A549 (cell line): Measurements from ENCODE around the gene MMD. TPM values are rescaled to one million over a fixed set of nuclear protein-coding genes. Genes with fewer than 3 reads are reported as not detected.

Experiments
- ATAC-seq, 2 experiments: fragments of 200-7000 bp in 1 of 2; fragments of >200 bp in 1 of 2; cut with Nextera tagmentation in 1 of 2; cut with Tn5 transposase in 1 of 2; 3 replicates each; pipeline versions ENCODE4 v1.8.0 to v1.9.1; 2018 to 2020; ENCODE audit warnings: mild to moderate bottlenecking in 1 of 2, moderate library complexity in 1 of 2
- CTCF ChIA-PET: fragments of 300-600 bp; sonication (Branson Sonifier 250); formaldehyde crosslinking; extraction: SDS; loops from one replicate; lab custom pipeline; 2021; ENCODE audit warnings: antibody characterized with exemption, inconsistent platforms; lab: Yijun Ruan, JAX
- POLR2A ChIA-PET: fragments of 350-600 bp; formaldehyde crosslinking; extraction: SDS; loops from one replicate; lab custom pipeline; 2021; ENCODE audit warnings: antibody characterized with exemption, inconsistent platforms; lab: Yijun Ruan, JAX
- DNase-seq, 2 experiments: peaks; one replicate each; pipeline versions ENCODE4 v3.0.0 to v3.0.0-alpha.2; 2011 to 2016; ENCODE audit warnings: low read depth in 1 of 2, low spot score in 1 of 2
- FAIRE-seq: peaks from 2 replicates; lab custom pipeline; 2011; peaks lifted over from hg19 to GRCh38; lab: Jason Lieb, UNC
- H3K27ac ChIP-seq, 2 experiments: fragments of >200 bp; sonication (Bioruptor Twin); formaldehyde crosslinking; 3 replicates each; pipeline ENCODE4 v1.5.1; 2016 to 2017
- H3K4me1 ChIP-seq: fragments of >200 bp; sonication (Bioruptor Twin); formaldehyde crosslinking; 3 replicates; pipeline ENCODE4 v1.6.1; 2016
- H3K4me2 ChIP-seq: fragments of >200 bp; sonication (Bioruptor Twin); formaldehyde crosslinking; 3 replicates; pipeline ENCODE4 v1.6.1; 2016
- H3K4me3 ChIP-seq: fragments of >200 bp; sonication (Bioruptor Twin); formaldehyde crosslinking; 3 replicates; pipeline ENCODE4 v1.5.1; 2016
- H3K9me3 ChIP-seq: fragments of >200 bp; sonication (Bioruptor Twin); formaldehyde crosslinking; 3 replicates; pipeline ENCODE4 v1.6.1; 2016
- CBX2 ChIP-seq: fragments of 200-600 bp; sonication (generic); IDR thresholded peaks from 2 replicates; pipeline ENCODE4 v1.6.1; 2016; ENCODE audit warnings: low read depth, mild to moderate bottlenecking, borderline replicate concordance
- CHD4 ChIP-seq: fragments of 200-600 bp; sonication (generic); IDR thresholded peaks from 2 replicates; pipeline ENCODE4 v1.6.1; 2016; ENCODE audit warnings: antibody characterized with exemption, mild to moderate bottlenecking, borderline replicate concordance
- EP300 ChIP-seq, 2 experiments: fragments of >200 bp; sonication (Bioruptor Twin); formaldehyde crosslinking; IDR thresholded peaks; 2 replicates in 1 of 2; 3 replicates in 1 of 2; pipeline ENCODE4 v1.6.1; 2016 to 2017
- FOXS1 ChIP-seq: fragments of 250-450 bp; sonication (Bioruptor Pico); IDR thresholded peaks from 2 replicates; pipeline ENCODE4 v1.5.0; 2020; ENCODE audit warnings: mild to moderate bottlenecking, moderate library complexity
- GATA3 ChIP-seq: IDR thresholded peaks from 2 replicates; pipeline ENCODE4 v1.6.1; 2012; ENCODE audit warnings: borderline replicate concordance
- JUN ChIP-seq, 2 experiments: fragments of >200 bp; sonication (Bioruptor Twin); formaldehyde crosslinking; IDR thresholded peaks; 2 replicates in 1 of 2; 3 replicates in 1 of 2; pipeline ENCODE4 v1.6.1; 2016 to 2017
- KDM5A ChIP-seq: fragments of 200-600 bp; sonication (generic); IDR thresholded peaks from 2 replicates; pipeline ENCODE4 v1.6.1; 2016; ENCODE audit warnings: antibody characterized with exemption, mild to moderate bottlenecking
- NFE2L2 ChIP-seq: fragments of 150-350 bp; conservative IDR thresholded peaks from 2 replicates; pipeline ENCODE4 v1.6.1; 2014; ENCODE audit warnings: low read length
- NR3C1 ChIP-seq: fragments of >200 bp; sonication (Bioruptor Twin); formaldehyde crosslinking; IDR thresholded peaks from 3 replicates; pipeline ENCODE4 v1.6.1; 2017
- POLR2AphosphoS2 ChIP-seq: conservative IDR thresholded peaks from 2 replicates; pipeline ENCODE4 v1.6.1; 2012; ENCODE audit warnings: low read length, improper control_type of control experiment, inconsistent platforms
- RAD21 ChIP-seq, 2 experiments: fragments of >200 bp in 1 of 2; sonication (Bioruptor Twin) in 1 of 2; formaldehyde crosslinking in 1 of 2; IDR thresholded peaks in 1 of 2; conservative IDR thresholded peaks in 1 of 2; 2 replicates in 1 of 2; 3 replicates in 1 of 2; pipeline ENCODE4 v1.6.1; 2012 to 2018; ENCODE audit warnings: inconsistent platforms in 1 of 2
- TFCP2L1 ChIP-seq: fragments of 250-450 bp; sonication (Bioruptor Pico); IDR thresholded peaks from 2 replicates; pipeline ENCODE4 v1.5.0; 2021; ENCODE audit warnings: mild to moderate bottlenecking
- ZFP36 ChIP-seq: fragments of 450-650 bp; IDR thresholded peaks from 2 replicates; pipeline ENCODE4 v1.6.1; 2014; ENCODE audit warnings: borderline replicate concordance; ENCODE audit not compliant: partially characterized antibody
- ZNF302 ChIP-seq: fragments of 250-450 bp; sonication (Bioruptor Pico); IDR thresholded peaks from 2 replicates; pipeline ENCODE4 v1.9.0; 2021; ENCODE audit warnings: inconsistent platforms, mild to moderate bottlenecking, moderate library complexity
- ZSCAN20 ChIP-seq: fragments of 250-450 bp; sonication (Bioruptor Pico); IDR thresholded peaks from 2 replicates; pipeline ENCODE4 v1.8.0; 2022; ENCODE audit warnings: mild to moderate bottlenecking, moderate library complexity
- WGBS: methylation state at CpG from one replicate; pipeline ENCODE4 v1.1.6; 2017; ENCODE audit errors: missing lambda C conversion rate; 5-methylcytosine and 5-hydroxymethylcytosine counted together
- polyA plus RNA-seq, 4 experiments: library from polyadenylated mRNA; depleted of rRNA in 3 of 4; stranded (reverse); fragments of >200 nt; fragmentation: RNase III in 1 of 4; extraction: RNeasy Plus Mini Kit Qiagen cat#74134 plus additional on column Dnase treatment in 1 of 4; gene quantifications; 2 replicates in 3 of 4; 3 replicates in 1 of 4; pipeline ENCODE4 v1.2.3, GENCODE V29; 2011 to 2017
- TF ChIP-seq, protein P1 (sequence below): fragments of 450-650 bp; IDR thresholded peaks from 2 replicates; pipeline ENCODE4 v1.6.1; 2014; ENCODE audit warnings: antibody characterized with exemption
- TF ChIP-seq, protein P2 (sequence below): IDR thresholded peaks from 2 replicates; pipeline ENCODE4 v1.6.1; 2012
- TF ChIP-seq, protein P3 (sequence below): fragments of 200-600 bp; sonication (generic); IDR thresholded peaks from 2 replicates; pipeline ENCODE4 v1.6.1; 2016; ENCODE audit warnings: antibody characterized with exemption, mild to moderate bottlenecking, moderate library complexity
- TF ChIP-seq, protein P4 (sequence below): IDR thresholded peaks from 2 replicates; pipeline ENCODE4 v1.6.1; 2012
- TF ChIP-seq, protein P5 (sequence below): fragments of >200 bp; sonication (Bioruptor Twin); formaldehyde crosslinking; IDR thresholded peaks from 3 replicates; pipeline ENCODE4 v1.6.1; 2016
- TF ChIP-seq, protein P6 (sequence below): fragments of 250-450 bp; sonication (Bioruptor Pico); IDR thresholded peaks from 2 replicates; pipeline ENCODE4 v1.5.0; 2020; ENCODE audit warnings: low read depth, mild to moderate bottlenecking, moderate library complexity

The MMD gene
- polyA plus RNA-seq, 2 of the 4 experiments (the other 2 are of a cell fraction): 22.5 to 54.7 TPM

DNA sequence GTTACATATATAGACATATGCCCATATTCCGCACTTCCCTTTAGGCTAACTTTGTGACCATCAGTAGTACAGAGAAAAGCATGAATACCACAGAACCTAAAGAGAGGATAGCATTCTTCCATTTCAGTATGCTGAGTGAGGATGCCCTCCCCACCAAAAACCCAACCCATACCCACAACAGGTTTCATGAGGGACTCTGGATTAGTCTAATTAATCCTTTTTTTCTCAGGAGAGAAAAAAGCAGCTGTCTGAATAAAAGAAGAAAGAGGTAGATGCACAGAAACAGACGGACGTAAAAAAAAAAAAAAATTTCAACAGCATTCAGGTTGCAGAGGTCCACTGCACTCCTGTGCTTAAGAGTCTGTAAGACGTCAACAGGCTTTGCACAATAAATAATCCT lies 6.7 kb downstream of the MMD start:
- ATAC-seq: no peak

DNA sequence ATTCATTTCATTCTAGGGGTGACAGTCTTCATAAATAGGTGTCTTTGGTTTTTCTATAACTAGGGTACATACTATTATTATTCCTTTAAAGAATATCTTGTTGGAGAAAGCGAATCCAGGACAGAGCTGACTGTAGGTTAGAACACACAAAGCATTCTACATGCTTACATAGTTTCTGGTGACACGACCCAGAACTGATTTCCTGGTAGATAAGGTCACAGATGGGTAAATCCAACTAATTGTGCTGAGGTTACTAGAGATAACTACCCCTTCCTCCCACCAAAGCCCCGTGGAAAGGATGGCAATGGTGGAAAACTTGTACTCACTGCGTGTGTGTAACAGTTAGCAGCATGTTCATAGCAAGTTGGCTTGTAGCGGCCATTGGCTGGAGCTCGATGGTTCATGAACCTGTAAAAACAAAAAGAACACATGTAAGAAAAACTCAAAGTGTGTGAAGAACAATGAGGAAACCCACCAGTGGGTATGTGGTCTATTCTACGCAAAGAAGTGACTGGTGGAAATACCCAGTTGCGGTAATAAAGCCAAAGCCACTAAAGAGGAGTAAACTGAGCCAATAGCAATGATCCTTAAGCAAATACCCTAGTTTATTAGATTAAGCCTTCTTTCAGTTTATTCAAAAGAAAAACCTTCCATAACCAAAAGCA lies 7.7 kb downstream of the MMD start:
- peak; percentile 68 for FAIRE-seq
- POLR2A ChIA-PET: no interaction called here
- no peak overlapping the region for H3K4me3 ChIP-seq
- peaks cover 10% of the 10 kb centered on the region for H3K9me3 ChIP-seq
- DNase-seq: no peak
- H3K27ac ChIP-seq: no peak overlapping the region
- no peak for TF ChIP-seq NFE2L2
- TF ChIP-seq KDM5A: no peak
- TF ChIP-seq, protein P1, sequence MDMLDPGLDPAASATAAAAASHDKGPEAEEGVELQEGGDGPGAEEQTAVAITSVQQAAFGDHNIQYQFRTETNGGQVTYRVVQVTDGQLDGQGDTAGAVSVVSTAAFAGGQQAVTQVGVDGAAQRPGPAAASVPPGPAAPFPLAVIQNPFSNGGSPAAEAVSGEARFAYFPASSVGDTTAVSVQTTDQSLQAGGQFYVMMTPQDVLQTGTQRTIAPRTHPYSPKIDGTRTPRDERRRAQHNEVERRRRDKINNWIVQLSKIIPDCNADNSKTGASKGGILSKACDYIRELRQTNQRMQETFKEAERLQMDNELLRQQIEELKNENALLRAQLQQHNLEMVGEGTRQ: no peak
- TF ChIP-seq RAD21 (conservative IDR thresholded peaks at IDR 0.05 in 1 of 2, IDR thresholded peaks at IDR 0.05 in 1 of 2): no peak
- TF ChIP-seq CHD4: no peak
- no peak for TF ChIP-seq TFCP2L1 (CRISPR knock-in tag)
- TF ChIP-seq GATA3: no peak
- TF ChIP-seq EP300 (IDR thresholded peaks at IDR 0.05): no peak
- no peak for TF ChIP-seq NR3C1
- no peak for TF ChIP-seq JUN (IDR thresholded peaks at IDR 0.05)
- no peak for TF ChIP-seq ZFP36
- no peak for TF ChIP-seq FOXS1
- TF ChIP-seq ZSCAN20 (CRISPR knock-in tag): no peak
- no peak for TF ChIP-seq ZNF302
- TF ChIP-seq, protein P2, sequence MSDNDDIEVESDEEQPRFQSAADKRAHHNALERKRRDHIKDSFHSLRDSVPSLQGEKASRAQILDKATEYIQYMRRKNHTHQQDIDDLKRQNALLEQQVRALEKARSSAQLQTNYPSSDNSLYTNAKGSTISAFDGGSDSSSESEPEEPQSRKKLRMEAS: no peak
- TF ChIP-seq, protein P3, sequence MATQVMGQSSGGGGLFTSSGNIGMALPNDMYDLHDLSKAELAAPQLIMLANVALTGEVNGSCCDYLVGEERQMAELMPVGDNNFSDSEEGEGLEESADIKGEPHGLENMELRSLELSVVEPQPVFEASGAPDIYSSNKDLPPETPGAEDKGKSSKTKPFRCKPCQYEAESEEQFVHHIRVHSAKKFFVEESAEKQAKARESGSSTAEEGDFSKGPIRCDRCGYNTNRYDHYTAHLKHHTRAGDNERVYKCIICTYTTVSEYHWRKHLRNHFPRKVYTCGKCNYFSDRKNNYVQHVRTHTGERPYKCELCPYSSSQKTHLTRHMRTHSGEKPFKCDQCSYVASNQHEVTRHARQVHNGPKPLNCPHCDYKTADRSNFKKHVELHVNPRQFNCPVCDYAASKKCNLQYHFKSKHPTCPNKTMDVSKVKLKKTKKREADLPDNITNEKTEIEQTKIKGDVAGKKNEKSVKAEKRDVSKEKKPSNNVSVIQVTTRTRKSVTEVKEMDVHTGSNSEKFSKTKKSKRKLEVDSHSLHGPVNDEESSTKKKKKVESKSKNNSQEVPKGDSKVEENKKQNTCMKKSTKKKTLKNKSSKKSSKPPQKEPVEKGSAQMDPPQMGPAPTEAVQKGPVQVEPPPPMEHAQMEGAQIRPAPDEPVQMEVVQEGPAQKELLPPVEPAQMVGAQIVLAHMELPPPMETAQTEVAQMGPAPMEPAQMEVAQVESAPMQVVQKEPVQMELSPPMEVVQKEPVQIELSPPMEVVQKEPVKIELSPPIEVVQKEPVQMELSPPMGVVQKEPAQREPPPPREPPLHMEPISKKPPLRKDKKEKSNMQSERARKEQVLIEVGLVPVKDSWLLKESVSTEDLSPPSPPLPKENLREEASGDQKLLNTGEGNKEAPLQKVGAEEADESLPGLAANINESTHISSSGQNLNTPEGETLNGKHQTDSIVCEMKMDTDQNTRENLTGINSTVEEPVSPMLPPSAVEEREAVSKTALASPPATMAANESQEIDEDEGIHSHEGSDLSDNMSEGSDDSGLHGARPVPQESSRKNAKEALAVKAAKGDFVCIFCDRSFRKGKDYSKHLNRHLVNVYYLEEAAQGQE: no peak
- CTCF ChIA-PET: interaction anchor here (0.6 kb wide), 1 partner anchor 356 kb away, joined by 3 read pairs; no protein-coding TSS in a partner anchor
- peaks cover 19% of the 10 kb centered on the region; the same call in 2 of the 3 replicates for H3K4me1 ChIP-seq
- no peak for ATAC-seq
- 87% methylated on average over 8 of the region's 8 CpGs for WGBS
- no peak overlapping the region for H3K4me2 ChIP-seq

More for the DNA sequence above, 6.7 kb downstream of the MMD start:
- no peak overlapping the region for H3K4me3 ChIP-seq
- no peak overlapping the region for H3K27ac ChIP-seq
- H3K4me1 ChIP-seq: peaks cover 23% of the 10 kb centered on the region; the same call in 2 of the 3 replicates
- no peak for FAIRE-seq
- TF ChIP-seq, protein P4, sequence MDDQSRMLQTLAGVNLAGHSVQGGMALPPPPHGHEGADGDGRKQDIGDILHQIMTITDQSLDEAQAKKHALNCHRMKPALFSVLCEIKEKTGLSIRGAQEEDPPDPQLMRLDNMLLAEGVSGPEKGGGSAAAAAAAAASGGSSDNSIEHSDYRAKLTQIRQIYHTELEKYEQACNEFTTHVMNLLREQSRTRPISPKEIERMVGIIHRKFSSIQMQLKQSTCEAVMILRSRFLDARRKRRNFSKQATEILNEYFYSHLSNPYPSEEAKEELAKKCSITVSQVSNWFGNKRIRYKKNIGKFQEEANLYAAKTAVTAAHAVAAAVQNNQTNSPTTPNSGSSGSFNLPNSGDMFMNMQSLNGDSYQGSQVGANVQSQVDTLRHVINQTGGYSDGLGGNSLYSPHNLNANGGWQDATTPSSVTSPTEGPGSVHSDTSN: no peak
- WGBS: 94% methylated on average over 4 of the region's 4 CpGs
- CTCF ChIA-PET: interaction anchor here (0.6 to 2.0 kb wide), 9 partner anchors 13 to 376 kb away, joined by 3 to 6 read pairs (median 3); no protein-coding TSS in a partner anchor
- DNase-seq: no peak
- no peak overlapping the region for H3K4me2 ChIP-seq
- POLR2A ChIA-PET: no interaction called here
- peaks cover 10% of the 10 kb centered on the region for H3K9me3 ChIP-seq

DNA sequence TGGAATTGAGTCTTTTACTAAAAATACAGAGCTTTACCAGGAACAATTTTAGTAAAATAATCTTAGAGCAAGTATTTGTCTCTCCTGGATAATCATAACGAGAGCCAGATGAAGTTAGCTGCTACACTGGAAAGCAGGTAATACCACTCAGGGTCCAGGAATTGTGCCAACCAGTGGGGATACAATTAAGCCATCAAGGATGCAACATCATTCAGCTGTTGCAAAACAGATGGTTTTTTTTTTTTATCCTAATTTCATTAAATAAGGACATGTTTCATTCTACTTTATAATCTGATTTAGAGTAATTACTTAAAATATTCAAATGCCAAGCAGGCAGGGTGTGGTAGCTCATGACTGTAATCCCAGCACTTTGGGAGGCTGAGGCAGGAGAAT lies 10.2 kb downstream of the MMD start:
- Histone ChIP-seq H3K9me3 (no peaks in the 10 kb centered on the region), H3K4me2 (no peak overlapping the region), H3K27ac (peak overlapping the region in 1 of 2 experiments; percentile 24; a peak in 2 of 6 replicates), H3K4me3 (no peak overlapping the region), H3K4me1 (peaks cover 30% of the 10 kb centered on the region; the same call in 2 of the 3 replicates)
- DNase-seq: no peak
- POLR2A ChIA-PET: no interaction called here
- FAIRE-seq: no peak
- WGBS: 94% methylated on average over 1 of the region's 1 CpG
- CTCF ChIA-PET: interaction anchor here (0.6 to 1.7 kb wide), 5 partner anchors 12 to 1202 kb away, joined by 3 to 8 read pairs (median 3); no protein-coding TSS in a partner anchor
- ATAC-seq: no peak
- TF ChIP-seq POLR2AphosphoS2: no peak
- TF ChIP-seq GATA3: no peak
- TF ChIP-seq, protein P5, sequence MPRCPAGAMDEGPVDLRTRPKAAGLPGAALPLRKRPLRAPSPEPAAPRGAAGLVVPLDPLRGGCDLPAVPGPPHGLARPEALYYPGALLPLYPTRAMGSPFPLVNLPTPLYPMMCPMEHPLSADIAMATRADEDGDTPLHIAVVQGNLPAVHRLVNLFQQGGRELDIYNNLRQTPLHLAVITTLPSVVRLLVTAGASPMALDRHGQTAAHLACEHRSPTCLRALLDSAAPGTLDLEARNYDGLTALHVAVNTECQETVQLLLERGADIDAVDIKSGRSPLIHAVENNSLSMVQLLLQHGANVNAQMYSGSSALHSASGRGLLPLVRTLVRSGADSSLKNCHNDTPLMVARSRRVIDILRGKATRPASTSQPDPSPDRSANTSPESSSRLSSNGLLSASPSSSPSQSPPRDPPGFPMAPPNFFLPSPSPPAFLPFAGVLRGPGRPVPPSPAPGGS: no peak
- TF ChIP-seq CBX2: no peak
- no peak for TF ChIP-seq ZSCAN20 (CRISPR knock-in tag)
- TF ChIP-seq, protein P6, sequence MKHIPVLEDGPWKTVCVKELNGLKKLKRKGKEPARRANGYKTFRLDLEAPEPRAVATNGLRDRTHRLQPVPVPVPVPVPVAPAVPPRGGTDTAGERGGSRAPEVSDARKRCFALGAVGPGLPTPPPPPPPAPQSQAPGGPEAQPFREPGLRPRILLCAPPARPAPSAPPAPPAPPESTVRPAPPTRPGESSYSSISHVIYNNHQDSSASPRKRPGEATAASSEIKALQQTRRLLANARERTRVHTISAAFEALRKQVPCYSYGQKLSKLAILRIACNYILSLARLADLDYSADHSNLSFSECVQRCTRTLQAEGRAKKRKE (CRISPR knock-in tag): no peak
